ENCODE measurements around the gene CARS2.

- no peak for TF ChIP-seq POLR2A (IDR thresholded peaks at IDR 0.05)
- TF ChIP-seq, protein P1, sequence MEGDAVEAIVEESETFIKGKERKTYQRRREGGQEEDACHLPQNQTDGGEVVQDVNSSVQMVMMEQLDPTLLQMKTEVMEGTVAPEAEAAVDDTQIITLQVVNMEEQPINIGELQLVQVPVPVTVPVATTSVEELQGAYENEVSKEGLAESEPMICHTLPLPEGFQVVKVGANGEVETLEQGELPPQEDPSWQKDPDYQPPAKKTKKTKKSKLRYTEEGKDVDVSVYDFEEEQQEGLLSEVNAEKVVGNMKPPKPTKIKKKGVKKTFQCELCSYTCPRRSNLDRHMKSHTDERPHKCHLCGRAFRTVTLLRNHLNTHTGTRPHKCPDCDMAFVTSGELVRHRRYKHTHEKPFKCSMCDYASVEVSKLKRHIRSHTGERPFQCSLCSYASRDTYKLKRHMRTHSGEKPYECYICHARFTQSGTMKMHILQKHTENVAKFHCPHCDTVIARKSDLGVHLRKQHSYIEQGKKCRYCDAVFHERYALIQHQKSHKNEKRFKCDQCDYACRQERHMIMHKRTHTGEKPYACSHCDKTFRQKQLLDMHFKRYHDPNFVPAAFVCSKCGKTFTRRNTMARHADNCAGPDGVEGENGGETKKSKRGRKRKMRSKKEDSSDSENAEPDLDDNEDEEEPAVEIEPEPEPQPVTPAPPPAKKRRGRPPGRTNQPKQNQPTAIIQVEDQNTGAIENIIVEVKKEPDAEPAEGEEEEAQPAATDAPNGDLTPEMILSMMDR (IDR thresholded peaks at IDR 0.05) = no peak
Measured at GRCh38 chr13:110719036-110719710, 13.3 kb upstream of the CARS2 start.
